Fibroblast of lung (primary cell): Measurements from ENCODE around the gene CKS2. TPM values are rescaled to one million over a fixed set of nuclear protein-coding genes. Genes with fewer than 3 reads are reported as not detected.

Source experiments
- DNase-seq, 2 donors: peaks; one replicate each; pipeline versions ENCODE4 v3.0.0 to v3.0.0-alpha.2; 2010; ENCODE audit warnings: low read depth in 2 of 2
- H2AFZ ChIP-seq: 2 replicates; pipeline ENCODE4 v1.5.1; 2012; ENCODE audit warnings: low read length, control low read depth, inconsistent platforms
- H3K27ac ChIP-seq: 2 replicates; pipeline ENCODE4 v1.5.1; 2011; ENCODE audit warnings: low read length, control low read depth; ENCODE audit not compliant: insufficient read depth
- H3K27me3 ChIP-seq: 2 replicates; pipeline ENCODE4 v1.5.1; 2011; ENCODE audit warnings: mild to moderate bottlenecking, low read length; ENCODE audit not compliant: control insufficient read depth, insufficient read depth
- H3K36me3 ChIP-seq: 2 replicates; pipeline ENCODE4 v1.5.1; 2011; ENCODE audit warnings: low read length; ENCODE audit not compliant: control insufficient read depth, insufficient read depth
- H3K4me1 ChIP-seq: 2 replicates; pipeline ENCODE4 v1.5.1; 2011; ENCODE audit warnings: low read length; ENCODE audit not compliant: control insufficient read depth, insufficient read depth; ENCODE audit errors: extremely low read depth
- H3K4me2 ChIP-seq: 2 replicates; pipeline ENCODE4 v1.5.1; 2011; ENCODE audit warnings: low read length, control low read depth; ENCODE audit not compliant: insufficient read depth; ENCODE audit errors: extremely low read depth
- H3K4me3 ChIP-seq, 4 experiments: fragments of 200-600 bp in 1 of 4; sonication (generic) in 1 of 4; replicated peaks in 1 of 4; 2 replicates each; pipeline ENCODE4 v1.5.1; 2011 to 2016; ENCODE audit warnings: low read length in 4 of 4, low read depth in 3 of 4, mild to moderate bottlenecking in 3 of 4, control low read depth in 2 of 4, inconsistent platforms in 1 of 4, mixed read lengths in 1 of 4; ENCODE audit not compliant: insufficient read depth in 1 of 4; ENCODE audit errors: control extremely low read depth in 1 of 4
- H3K79me2 ChIP-seq: 2 replicates; pipeline ENCODE4 v1.5.1; 2012; ENCODE audit warnings: mild to moderate bottlenecking, low read length, inconsistent platforms; ENCODE audit not compliant: control insufficient read depth, insufficient read depth
- H3K9ac ChIP-seq: 2 replicates; pipeline ENCODE4 v1.5.1; 2011; ENCODE audit warnings: mild to moderate bottlenecking, low read length, control low read depth; ENCODE audit not compliant: insufficient read depth
- H3K9me3 ChIP-seq: 2 replicates; pipeline ENCODE4 v1.5.1; 2012; ENCODE audit warnings: low read depth, low read length; ENCODE audit not compliant: control insufficient read depth, insufficient read depth
- H4K20me1 ChIP-seq: 2 replicates; pipeline ENCODE4 v1.5.1; 2011; ENCODE audit warnings: low read length; ENCODE audit not compliant: control insufficient read depth, insufficient read depth; ENCODE audit errors: extremely low read depth
- EZH2 ChIP-seq: IDR thresholded peaks from 2 replicates; pipeline ENCODE4 v1.5.1; 2012; ENCODE audit warnings: low read length, control low read depth, mild to moderate bottlenecking; ENCODE audit errors: missing control alignments
- polyA plus RNA-seq, 2 donors: library from polyadenylated mRNA; depleted of rRNA in 1 of 2; stranded (reverse) in 1 of 2; unstranded in 1 of 2; fragments of >200 nt; gene quantifications; 2 replicates each; pipeline ENCODE4 v1.2.1, GENCODE V29; 2011 to 2012; ENCODE audit warnings: missing spikeins in 1 of 2
- total RNA-seq: library from RNA; depleted of rRNA; stranded (reverse); fragments of >200 nt; gene quantifications from 2 replicates; pipeline ENCODE4 v1.2.1, GENCODE V29; 2014
- TF ChIP-seq, protein P1 (sequence below), 2 donors: IDR thresholded peaks in 1 of 2; conservative IDR thresholded peaks in 1 of 2; 1 replicate in 1 of 2; 2 replicates in 1 of 2; pipeline ENCODE4 v1.5.1; 2011 to 2012; ENCODE audit warnings: low read length in 2 of 2, control low read depth in 1 of 2, inconsistent platforms in 1 of 2, low read depth in 1 of 2, mild to moderate bottlenecking in 1 of 2

The CKS2 gene
- total and polyA plus RNA-seq, 2 donors (not counting 1 experiment from before 2014, with no cell fraction given): 69.7 to 101 TPM

DNA sequence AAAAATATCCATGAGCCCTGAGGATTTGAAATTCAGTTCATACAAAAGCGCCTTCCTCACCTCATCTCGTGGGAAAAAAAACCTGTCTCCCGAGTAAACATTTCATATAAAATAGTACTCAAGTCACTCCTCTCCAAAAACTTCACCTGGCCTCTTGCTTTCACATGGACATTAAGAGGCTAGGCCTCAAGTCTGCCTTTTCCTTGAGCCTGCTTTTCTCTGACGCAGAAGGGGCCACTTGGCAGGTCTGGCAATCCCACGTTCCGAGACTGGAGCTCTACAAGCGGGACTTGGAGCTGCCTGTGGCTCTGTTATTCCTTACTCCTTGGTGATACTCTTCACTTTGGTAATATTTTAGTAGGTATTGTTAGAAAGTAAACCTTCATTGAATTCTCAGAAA is 26.9 kb upstream of the CKS2 start:
- no peak for DNase-seq
- no peak for TF ChIP-seq EZH2
- TF ChIP-seq, protein P1, sequence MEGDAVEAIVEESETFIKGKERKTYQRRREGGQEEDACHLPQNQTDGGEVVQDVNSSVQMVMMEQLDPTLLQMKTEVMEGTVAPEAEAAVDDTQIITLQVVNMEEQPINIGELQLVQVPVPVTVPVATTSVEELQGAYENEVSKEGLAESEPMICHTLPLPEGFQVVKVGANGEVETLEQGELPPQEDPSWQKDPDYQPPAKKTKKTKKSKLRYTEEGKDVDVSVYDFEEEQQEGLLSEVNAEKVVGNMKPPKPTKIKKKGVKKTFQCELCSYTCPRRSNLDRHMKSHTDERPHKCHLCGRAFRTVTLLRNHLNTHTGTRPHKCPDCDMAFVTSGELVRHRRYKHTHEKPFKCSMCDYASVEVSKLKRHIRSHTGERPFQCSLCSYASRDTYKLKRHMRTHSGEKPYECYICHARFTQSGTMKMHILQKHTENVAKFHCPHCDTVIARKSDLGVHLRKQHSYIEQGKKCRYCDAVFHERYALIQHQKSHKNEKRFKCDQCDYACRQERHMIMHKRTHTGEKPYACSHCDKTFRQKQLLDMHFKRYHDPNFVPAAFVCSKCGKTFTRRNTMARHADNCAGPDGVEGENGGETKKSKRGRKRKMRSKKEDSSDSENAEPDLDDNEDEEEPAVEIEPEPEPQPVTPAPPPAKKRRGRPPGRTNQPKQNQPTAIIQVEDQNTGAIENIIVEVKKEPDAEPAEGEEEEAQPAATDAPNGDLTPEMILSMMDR (conservative IDR thresholded peaks at IDR 0.05 in 1 of 2, IDR thresholded peaks at IDR 0.05 in 1 of 2; ENCODE audit: low read depth in 1 of 2, low read length in 2 of 2): no peak
- H3K9me3 ChIP-seq: no peaks in the 10 kb centered on the region
- H3K36me3 ChIP-seq: no peaks in the 10 kb centered on the region
- H3K27ac ChIP-seq: no peak overlapping the region
- no peak overlapping the region for H2AFZ ChIP-seq
- H3K4me1 ChIP-seq: no peaks in the 10 kb centered on the region
- H3K27me3 ChIP-seq: no peaks in the 10 kb centered on the region
- no peaks in the 10 kb centered on the region for H4K20me1 ChIP-seq
- H3K4me3 ChIP-seq: no peak overlapping the region
- no peaks in the 10 kb centered on the region for H3K79me2 ChIP-seq
- no peak overlapping the region for H3K4me2 ChIP-seq
- no peak overlapping the region for H3K9ac ChIP-seq

GRCh38 chr9:89291741-89292140 is 19.3 kb upstream of the CKS2 start:
- no peaks in the 10 kb centered on the region for H3K79me2 ChIP-seq
- H3K4me1 ChIP-seq: no peaks in the 10 kb centered on the region
- TF ChIP-seq, protein P1 (conservative IDR thresholded peaks at IDR 0.05 in 1 of 2, IDR thresholded peaks at IDR 0.05 in 1 of 2; ENCODE audit: low read depth in 1 of 2, low read length in 2 of 2): no peak
- TF ChIP-seq EZH2: no peak
- no peaks in the 10 kb centered on the region for H3K27me3 ChIP-seq
- no peak for DNase-seq
- no peak overlapping the region for H3K4me3 ChIP-seq
- H3K9me3 ChIP-seq: no peaks in the 10 kb centered on the region
- no peaks in the 10 kb centered on the region for H3K36me3 ChIP-seq
- no peak overlapping the region for H3K27ac ChIP-seq
- H3K4me2 ChIP-seq: no peak overlapping the region
- no peak overlapping the region for H3K9ac ChIP-seq
- no peaks in the 10 kb centered on the region for H4K20me1 ChIP-seq
- H2AFZ ChIP-seq: no peak overlapping the region

DNA sequence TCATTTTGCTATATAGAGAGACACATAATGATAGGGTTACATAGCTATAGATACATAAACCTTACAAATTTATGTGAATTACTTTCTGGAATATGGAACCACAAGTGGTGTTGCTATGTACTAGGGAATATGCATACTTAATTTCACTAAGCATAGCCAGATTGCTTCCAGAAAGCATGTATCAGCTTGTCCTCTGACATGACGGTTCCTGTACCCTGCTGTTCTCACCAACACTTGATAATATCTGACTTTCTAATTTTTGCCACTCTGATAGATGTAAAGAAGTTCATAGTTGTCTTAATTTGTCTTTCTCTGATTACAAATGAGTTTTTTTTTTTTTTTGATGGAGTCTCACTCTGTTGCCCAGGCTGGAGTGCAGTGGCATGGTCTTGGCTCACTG is 18.0 kb upstream of the CKS2 start:
- no peak overlapping the region for H2AFZ ChIP-seq
- H3K27ac ChIP-seq: no peak overlapping the region
- no peaks in the 10 kb centered on the region for H3K79me2 ChIP-seq
- no peak overlapping the region for H3K4me3 ChIP-seq
- DNase-seq: no peak
- H4K20me1 ChIP-seq: no peaks in the 10 kb centered on the region
- H3K9me3 ChIP-seq: no peaks in the 10 kb centered on the region
- TF ChIP-seq, protein P1 (conservative IDR thresholded peaks at IDR 0.05 in 1 of 2, IDR thresholded peaks at IDR 0.05 in 1 of 2; ENCODE audit: low read depth in 1 of 2, low read length in 2 of 2): no peak
- H3K9ac ChIP-seq: no peak overlapping the region
- H3K36me3 ChIP-seq: no peaks in the 10 kb centered on the region
- H3K4me1 ChIP-seq: no peaks in the 10 kb centered on the region
- no peak overlapping the region for H3K4me2 ChIP-seq
- H3K27me3 ChIP-seq: no peaks in the 10 kb centered on the region
